ENCODE results near the gene UBE3C.
"Not testable (repeated sequence)": the region's sequence is repeated elsewhere in the genome, so short reads cannot be mapped to it uniquely, and the experiment has no call there.

UBE3C gene

GRCh38 chr7:157151626-157152339, 13.1 kb downstream of the UBE3C start:
- intact Hi-C loops (cut with DNase I; ENCODE audit: low total_unique reads) = no loop called here
- no peak overlapping the region for H3K27ac ChIP-seq

DNA sequence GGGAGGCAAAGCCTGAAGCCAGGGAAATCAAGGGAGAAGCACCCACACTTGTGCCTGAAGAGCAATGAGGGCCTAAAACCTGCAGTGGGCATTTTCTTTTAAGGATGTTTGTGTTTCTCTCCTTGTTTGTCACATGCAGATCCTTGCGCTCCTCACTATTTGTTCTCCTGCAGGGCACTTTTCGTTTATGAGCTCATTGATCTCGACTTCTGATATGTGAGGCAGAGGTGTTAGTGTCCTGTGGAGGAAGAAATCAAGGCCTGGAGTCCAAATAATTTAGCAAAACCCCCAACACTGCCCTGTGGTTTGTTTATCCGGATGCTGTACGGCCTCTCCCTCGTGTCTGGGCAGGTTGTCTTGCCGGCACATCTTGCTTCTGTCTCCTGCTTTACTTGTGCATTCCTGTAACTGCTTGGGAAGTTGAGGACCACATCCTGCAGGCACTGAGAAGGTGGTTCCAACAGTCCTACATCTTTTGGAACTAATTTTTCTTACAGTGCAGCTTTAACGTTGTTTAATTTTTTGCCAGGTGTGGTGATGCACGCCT, 13.7 kb downstream of the UBE3C start:
- no peak for TF ChIP-seq CTCF (IDR thresholded peaks at IDR 0.05)
- no peak for DNase-seq

More at GRCh38 chr7:157151626-157152339, 13.1 kb downstream of the UBE3C start:
- no peak for TF ChIP-seq CTCF (IDR thresholded peaks at IDR 0.05)
- Histone ChIP-seq H3K4me3 (no peak overlapping the region), H3K27me3 (no peaks in the 10 kb centered on the region), H3K4me1 (peaks cover 0 to 34% (median 3%) of the 10 kb centered on the region in 4 donors), H3K36me3 (no peaks in the 10 kb centered on the region), H3K9me3 (no peaks in the 10 kb centered on the region)
- no peak for DNase-seq

DNA sequence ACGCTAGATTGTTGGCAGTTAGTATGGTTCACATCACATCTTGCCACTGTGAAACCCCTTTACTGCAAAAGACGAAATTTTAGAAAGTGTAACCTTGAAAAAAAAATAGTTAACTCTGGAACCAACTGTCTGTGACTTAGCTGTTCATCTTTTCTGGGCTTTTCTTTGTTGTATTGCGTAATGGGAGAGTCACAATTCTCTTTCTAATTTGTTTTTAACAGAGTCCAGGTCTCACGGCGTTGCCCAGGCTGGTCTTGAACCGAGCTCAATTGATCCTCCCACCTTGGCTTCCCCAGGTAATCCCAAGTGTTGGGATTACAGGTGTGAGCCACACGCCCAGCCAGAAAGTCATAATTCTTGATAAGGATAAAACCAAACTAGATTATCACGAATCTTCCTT, 14.5 kb downstream of the UBE3C start:
- intact Hi-C loops (cut with DNase I; ENCODE audit: low total_unique reads) = no loop called here
- no peak for TF ChIP-seq CTCF (IDR thresholded peaks at IDR 0.05)
- DNase-seq = no peak
- peaks cover 0 to 34% (median 5%) of the 10 kb centered on the region in 4 donors for H3K4me1 ChIP-seq
- H3K36me3 ChIP-seq = no peaks in the 10 kb centered on the region
- H3K9me3 ChIP-seq = no peaks in the 10 kb centered on the region
- no peak overlapping the region for H3K27ac ChIP-seq
- no peak overlapping the region for H3K4me3 ChIP-seq
- no peaks in the 10 kb centered on the region for H3K27me3 ChIP-seq

More for the DNA sequence above, 13.7 kb downstream of the UBE3C start:
- no peak overlapping the region for H3K4me3 ChIP-seq
- no peaks in the 10 kb centered on the region for H3K27me3 ChIP-seq
- H3K36me3 ChIP-seq = no peaks in the 10 kb centered on the region
- no peaks in the 10 kb centered on the region for H3K9me3 ChIP-seq
- H3K4me1 ChIP-seq = peaks cover 0 to 34% (median 3%) of the 10 kb centered on the region in 4 donors
- H3K27ac ChIP-seq = no peak overlapping the region
- intact Hi-C loops (cut with DNase I; ENCODE audit: low total_unique reads) = no loop called here

DNA sequence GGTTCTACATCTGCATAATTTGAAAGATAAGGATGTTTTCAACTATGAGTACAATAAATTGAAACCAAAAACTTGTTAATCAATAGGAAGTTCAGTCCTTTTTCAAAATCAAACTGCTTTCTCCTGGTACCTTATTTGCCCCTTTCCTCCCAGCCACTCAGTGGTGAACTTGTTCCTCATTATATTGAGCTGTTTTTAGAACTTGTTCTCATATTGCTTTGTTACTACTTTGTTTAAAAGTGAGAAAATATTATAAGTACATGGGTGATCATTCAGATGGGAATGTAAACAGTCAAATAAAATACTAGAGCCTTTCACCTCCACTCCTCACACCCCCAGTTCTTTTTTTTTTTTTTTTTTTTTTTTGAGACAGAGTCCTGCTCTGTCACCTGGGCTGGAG, 17.2 kb downstream of the UBE3C start:
- DNase-seq = no peak
- TF ChIP-seq CTCF (IDR thresholded peaks at IDR 0.05) = no peak
- no peaks in the 10 kb centered on the region for H3K9me3 ChIP-seq
- no peaks in the 10 kb centered on the region for H3K27me3 ChIP-seq
- no peak overlapping the region for H3K27ac ChIP-seq
- intact Hi-C loops (cut with DNase I; ENCODE audit: low total_unique reads) = no loop called here
- no peaks in the 10 kb centered on the region for H3K36me3 ChIP-seq
- no peak overlapping the region for H3K4me3 ChIP-seq
- H3K4me1 ChIP-seq = peaks cover 0 to 16% (median 5%) of the 10 kb centered on the region in 4 donors

- H3K36me3 ChIP-seq = no peaks in the 10 kb centered on the region
- intact Hi-C loops (cut with DNase I; ENCODE audit: low total_unique reads) = no loop called here
- DNase-seq = no peak
These were observed 19.7 kb downstream of the UBE3C start for GRCh38 chr7:157158400-157158799.

DNA sequence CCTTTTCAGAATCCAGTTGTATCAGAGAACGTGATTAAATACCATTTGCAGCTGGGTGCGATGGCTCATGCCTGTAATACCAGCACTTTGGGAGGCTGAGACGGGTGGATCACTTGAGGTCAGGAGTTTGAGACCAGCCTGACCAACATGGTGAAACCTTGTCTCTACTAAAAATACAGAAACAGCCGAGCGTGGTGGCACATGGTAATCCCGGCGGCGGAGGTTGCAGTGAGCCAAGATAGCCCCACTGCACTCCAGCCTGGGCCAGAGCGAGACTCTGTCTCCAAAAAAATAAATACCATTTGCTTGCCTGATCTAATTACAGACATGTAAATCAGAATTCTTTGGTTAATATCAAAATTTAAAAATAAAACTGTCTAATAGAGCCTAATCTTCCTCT, 20.8 kb downstream of the UBE3C start:
- DNase-seq = not testable (repeated sequence)

More at GRCh38 chr7:157158400-157158799, 19.7 kb downstream of the UBE3C start:
- H3K4me3 ChIP-seq = no peak overlapping the region
- H3K27ac ChIP-seq = no peak overlapping the region
- peaks cover 0 to 5% (median 0%) of the 10 kb centered on the region in 4 donors for H3K4me1 ChIP-seq
- H3K27me3 ChIP-seq = no peaks in the 10 kb centered on the region
- no peak for TF ChIP-seq CTCF (IDR thresholded peaks at IDR 0.05)
- no peaks in the 10 kb centered on the region for H3K9me3 ChIP-seq

More for the DNA sequence above, 20.8 kb downstream of the UBE3C start:
- H3K36me3 ChIP-seq; H3K4me1 ChIP-seq; H3K4me3 ChIP-seq; H3K27me3 ChIP-seq; intact Hi-C loops (cut with DNase I; ENCODE audit: low total_unique reads); H3K27ac ChIP-seq; H3K9me3 ChIP-seq: not testable (repeated sequence)
